Measurements from ENCODE around the gene BCL6B. TPM values are rescaled to one million over a fixed set of nuclear protein-coding genes. Genes with fewer than 3 reads are reported as not detected.
"Not testable (repeated sequence)": the region's sequence is repeated elsewhere in the genome, so short reads cannot be mapped to it uniquely, and the experiment has no call there.

Gene BCL6B, protein sequence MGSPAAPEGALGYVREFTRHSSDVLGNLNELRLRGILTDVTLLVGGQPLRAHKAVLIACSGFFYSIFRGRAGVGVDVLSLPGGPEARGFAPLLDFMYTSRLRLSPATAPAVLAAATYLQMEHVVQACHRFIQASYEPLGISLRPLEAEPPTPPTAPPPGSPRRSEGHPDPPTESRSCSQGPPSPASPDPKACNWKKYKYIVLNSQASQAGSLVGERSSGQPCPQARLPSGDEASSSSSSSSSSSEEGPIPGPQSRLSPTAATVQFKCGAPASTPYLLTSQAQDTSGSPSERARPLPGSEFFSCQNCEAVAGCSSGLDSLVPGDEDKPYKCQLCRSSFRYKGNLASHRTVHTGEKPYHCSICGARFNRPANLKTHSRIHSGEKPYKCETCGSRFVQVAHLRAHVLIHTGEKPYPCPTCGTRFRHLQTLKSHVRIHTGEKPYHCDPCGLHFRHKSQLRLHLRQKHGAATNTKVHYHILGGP
- total RNA-seq (10 to 100 TPM in 8 of 10 donors, 1 to 10 TPM in 2; 9.6 to 35.4 (median 18.3) TPM), polyA plus RNA-seq (1 to 10 TPM; 9.5 to 9.7 TPM)
- long read RNA-seq, donor 1, partial matches to known transcripts, result 6 of 6 reads
- long read RNA-seq, donor 1, other reads (novel, unspliced or antisense), result 0 of 6 reads
- long read RNA-seq, donor 2, partial matches to known transcripts, result 7 of 10 reads
- long read RNA-seq, donor 2, other reads (novel, unspliced or antisense), result 0 of 10 reads
- long read RNA-seq, donor 3, partial matches to known transcripts, result 9 of 10 reads
- long read RNA-seq, donor 3, other reads (novel, unspliced or antisense), result 1 of 10 reads

DNA sequence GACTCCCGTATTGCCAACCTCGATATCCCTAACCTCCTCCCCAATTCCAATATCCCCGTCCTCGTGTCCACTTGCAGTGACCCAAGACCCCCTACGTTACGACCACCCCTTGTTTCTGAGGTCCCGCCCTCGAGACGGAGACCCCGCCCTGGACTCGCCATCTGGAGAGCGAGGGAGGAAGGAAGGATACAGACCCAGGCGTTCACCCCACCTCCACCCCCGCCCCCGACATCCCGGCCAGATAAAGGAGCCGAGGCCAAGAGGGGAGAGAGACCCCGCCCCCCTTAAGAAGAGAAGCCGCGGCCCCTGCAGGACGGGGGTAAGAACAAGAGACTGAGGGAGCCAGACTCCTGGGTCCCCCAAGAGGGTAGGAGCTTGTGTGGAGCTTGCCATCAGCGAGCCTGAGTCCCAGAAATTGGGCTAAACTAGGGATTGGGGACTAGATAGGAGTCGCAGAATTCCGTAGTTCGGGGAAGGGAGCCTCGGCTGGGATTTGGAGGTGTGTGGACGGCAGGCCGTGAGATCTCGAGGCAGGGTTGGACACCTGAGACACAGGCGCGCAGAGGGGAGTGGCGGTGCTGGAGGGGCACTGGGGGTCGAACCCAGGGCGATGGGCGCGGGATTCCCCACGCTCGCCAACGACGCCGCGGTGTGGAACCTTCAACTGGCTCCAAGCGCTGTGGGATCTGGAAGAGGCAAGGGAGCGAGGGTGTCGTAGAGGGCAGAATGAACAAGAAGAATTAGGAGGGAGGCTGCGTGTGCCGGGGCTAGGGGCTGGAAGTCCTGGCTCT is at the start of gene BCL6B:
Gene BCL6B, plus strand, starts transcription at position 270 of the 791 bp plus-strand sequence. CDS start 622 bp downstream, outside the sequence.
- Histone ChIP-seq H3K27ac (peak within 1 kb of the TSS; percentile 87 to 100 (median 96)), H3K4me1 (peaks cover 20 to 81% (median 48%) of the 10 kb centered on the region in 9 donors), H3K36me3 (peaks cover 0 to 39% (median 0%) of the 10 kb centered on the region in 9 donors), H3K9me3 (no peaks in the 10 kb centered on the region), H3K27me3 (peaks cover 0 to 18% (median 10%) of the 10 kb centered on the region in 7 donors), H3K4me3 (peak within 1 kb of the TSS; percentile 5 to 68 (median 59))
- DNase-seq, result peak; percentile 50 to 74
- ATAC-seq, result peak; percentile 4 to 69 (median 46)
- 5 to 7% methylated on average over 47 of the region's 47 CpGs for WGBS, 2 donors
- intact Hi-C loops (cut with DNase I), result loop anchor here in 7 of 10 donors (1.0 to 10.0 kb wide), 4 partner anchors 12 to 371 kb away; partner anchors contain the start of genes C17orf100 (in 1 of the 7), MED31 (in 1 of the 7) and XAF1 (in 1 of the 7)
- TF ChIP-seq, protein P1, sequence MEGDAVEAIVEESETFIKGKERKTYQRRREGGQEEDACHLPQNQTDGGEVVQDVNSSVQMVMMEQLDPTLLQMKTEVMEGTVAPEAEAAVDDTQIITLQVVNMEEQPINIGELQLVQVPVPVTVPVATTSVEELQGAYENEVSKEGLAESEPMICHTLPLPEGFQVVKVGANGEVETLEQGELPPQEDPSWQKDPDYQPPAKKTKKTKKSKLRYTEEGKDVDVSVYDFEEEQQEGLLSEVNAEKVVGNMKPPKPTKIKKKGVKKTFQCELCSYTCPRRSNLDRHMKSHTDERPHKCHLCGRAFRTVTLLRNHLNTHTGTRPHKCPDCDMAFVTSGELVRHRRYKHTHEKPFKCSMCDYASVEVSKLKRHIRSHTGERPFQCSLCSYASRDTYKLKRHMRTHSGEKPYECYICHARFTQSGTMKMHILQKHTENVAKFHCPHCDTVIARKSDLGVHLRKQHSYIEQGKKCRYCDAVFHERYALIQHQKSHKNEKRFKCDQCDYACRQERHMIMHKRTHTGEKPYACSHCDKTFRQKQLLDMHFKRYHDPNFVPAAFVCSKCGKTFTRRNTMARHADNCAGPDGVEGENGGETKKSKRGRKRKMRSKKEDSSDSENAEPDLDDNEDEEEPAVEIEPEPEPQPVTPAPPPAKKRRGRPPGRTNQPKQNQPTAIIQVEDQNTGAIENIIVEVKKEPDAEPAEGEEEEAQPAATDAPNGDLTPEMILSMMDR (IDR thresholded peaks at IDR 0.05), result no peak

DNA sequence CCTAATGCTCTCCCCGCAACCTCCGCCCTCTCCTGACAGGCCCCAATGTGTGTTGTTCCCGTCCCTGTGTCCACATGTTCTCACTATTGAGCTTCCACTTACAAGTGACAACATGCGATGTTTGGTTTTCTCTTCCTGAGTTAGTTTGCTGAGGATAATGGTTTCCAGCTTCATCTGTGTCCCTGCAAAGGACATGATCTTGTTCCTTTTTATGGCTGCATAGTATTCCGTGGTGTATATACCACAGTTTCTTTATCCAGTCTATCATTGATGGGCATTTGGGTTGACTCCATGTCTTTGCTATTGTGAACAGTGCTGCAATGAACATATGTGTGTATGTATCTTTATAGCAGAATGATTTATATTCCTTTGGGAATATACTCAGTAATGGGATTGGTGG is 43.4 kb upstream of the BCL6B start:
- peaks cover 0 to 10% (median 0%) of the 10 kb centered on the region in 11 donors for H3K9me3 ChIP-seq
- H3K27ac ChIP-seq; H3K4me3 ChIP-seq; H3K4me1 ChIP-seq; DNase-seq; intact Hi-C loops (cut with DNase I); H3K27me3 ChIP-seq; ATAC-seq; H3K36me3 ChIP-seq: not testable (repeated sequence)
- 94 to 97% methylated on average over 5 of the region's 5 CpGs for WGBS, 2 donors

DNA sequence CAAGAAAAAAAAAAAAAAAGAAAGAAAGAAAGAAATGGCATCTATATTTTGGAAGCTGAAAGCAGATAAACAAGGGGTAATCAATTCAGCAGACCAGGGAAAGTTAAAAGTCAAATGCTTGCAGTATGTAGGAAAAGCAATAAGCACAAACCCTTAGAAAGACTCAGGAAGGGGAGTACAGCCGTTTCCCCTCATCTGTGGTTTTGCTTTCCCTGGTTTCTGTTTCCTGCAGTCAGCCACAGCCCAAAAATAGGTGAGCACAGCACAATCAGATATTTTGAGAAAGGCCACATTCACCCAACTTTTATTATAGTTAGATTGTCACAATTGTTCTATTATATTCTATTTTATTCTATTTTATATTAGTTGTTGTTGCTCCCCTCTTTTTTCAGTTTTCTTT is 41.4 kb upstream of the BCL6B start:
- H3K36me3 ChIP-seq, result no peaks in the 10 kb centered on the region
- TF ChIP-seq, protein P1 (IDR thresholded peaks at IDR 0.05), result no peak
- H3K27ac ChIP-seq, result no peak overlapping the region
- peaks cover 0 to 10% (median 0%) of the 10 kb centered on the region in 11 donors for H3K9me3 ChIP-seq
- intact Hi-C loops (cut with DNase I), result no loop called here
- H3K4me3 ChIP-seq, result no peak overlapping the region
- H3K4me1 ChIP-seq, result peaks cover 0 to 3% (median 0%) of the 10 kb centered on the region in 9 donors
- 38 to 50% methylated on average over 1 of the region's 1 CpG for WGBS, 2 donors
- DNase-seq, result no peak
- H3K27me3 ChIP-seq, result no peaks in the 10 kb centered on the region
- no peak for ATAC-seq

DNA sequence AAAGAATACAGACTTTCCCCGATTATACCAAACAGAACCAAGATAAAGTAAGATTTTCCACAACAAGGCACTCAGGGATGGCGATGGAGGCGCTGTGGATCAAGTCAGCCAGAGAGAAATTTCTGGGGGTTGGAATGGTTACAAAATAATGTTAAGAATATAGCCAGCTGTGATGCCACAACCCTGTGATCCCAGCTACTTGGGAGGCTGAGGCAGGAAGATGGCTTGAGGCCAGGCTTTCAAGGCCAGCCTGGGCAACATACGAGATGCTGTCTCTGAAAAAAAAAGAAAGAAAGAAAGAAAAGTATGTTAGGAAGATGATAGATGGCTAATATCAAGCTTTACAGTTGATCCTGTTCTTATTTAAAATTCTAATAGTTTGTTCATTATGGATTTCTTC is 37.6 kb upstream of the BCL6B start:
- DNase-seq, result no peak

More for the DNA sequence above, 37.6 kb upstream of the BCL6B start:
- Histone ChIP-seq H3K9me3 (peaks cover 0 to 9% (median 0%) of the 10 kb centered on the region in 11 donors), H3K27me3 (no peaks in the 10 kb centered on the region), H3K36me3 (no peaks in the 10 kb centered on the region), H3K27ac (no peak overlapping the region), H3K4me1 (peaks cover 0 to 3% (median 0%) of the 10 kb centered on the region in 9 donors), H3K4me3 (no peak overlapping the region)
- TF ChIP-seq, protein P1 (IDR thresholded peaks at IDR 0.05), result no peak
- WGBS, 2 donors, result 81 to 84% methylated on average over 4 of the region's 4 CpGs
- intact Hi-C loops (cut with DNase I), result no loop called here
- ATAC-seq, result no peak
